Measurements from ENCODE around the gene KCNS3.

The KCNS3 gene

GRCh38 chr2:17878281-17879136 lies at the start of gene KCNS3:
Gene KCNS3, plus strand, starts transcription at chr2:17878667. Its CDS starts 52,342 bp downstream, at chr2:17931009.
- DNase-seq: no peak

DNA sequence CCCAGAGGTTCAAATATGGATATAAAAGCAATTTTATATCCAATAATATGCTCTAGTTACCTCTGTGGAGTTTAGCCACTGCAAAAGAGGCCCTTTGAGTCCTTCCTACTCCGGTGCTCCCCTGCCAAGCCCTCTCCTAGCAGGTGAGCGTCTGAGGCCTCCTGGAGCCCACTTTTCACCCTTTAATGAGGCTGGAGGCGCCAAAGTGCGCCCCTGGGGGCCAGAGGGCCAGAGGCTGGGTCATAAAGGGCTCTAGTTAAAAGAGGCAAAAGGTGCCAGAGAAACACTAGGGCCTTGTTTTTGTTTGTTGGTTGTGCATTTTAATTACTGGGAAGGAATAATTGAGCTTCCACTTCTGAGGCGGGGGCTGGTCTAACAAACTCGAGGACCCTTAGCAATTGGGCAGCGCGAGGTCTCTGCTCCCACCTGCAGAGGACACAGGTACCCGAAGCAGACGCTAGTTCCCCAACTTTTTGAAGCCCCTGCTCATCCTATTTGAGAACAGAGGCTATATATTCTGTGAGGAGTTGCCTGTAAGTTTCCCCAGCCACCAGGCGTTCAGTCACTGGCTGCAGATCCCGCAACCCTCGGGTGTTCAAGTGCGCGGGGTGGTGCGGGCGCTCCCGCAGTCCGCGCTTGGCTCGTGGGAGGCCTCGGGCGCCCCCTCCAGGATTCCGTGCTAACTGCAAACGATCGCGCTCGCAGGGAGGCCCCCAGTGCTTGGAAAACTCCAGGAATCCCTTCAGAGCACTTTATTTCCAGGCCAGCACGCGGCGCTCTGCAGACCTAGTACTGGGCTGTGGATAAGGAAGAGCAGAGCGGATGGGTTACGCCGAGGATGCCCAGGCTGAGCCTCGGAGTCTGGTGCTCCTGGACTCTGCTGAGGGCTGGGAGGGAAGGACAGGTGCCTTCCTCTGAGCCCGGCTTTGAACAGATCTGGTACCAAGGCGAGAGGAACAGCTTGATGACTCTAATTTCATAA lies 48.1 kb upstream of the KCNS3 start:
- peak; percentile 54 for DNase-seq

- no peak for DNase-seq
These were observed 43.0 kb upstream of the KCNS3 start for GRCh38 chr2:17835516-17835915.

GRCh38 chr2:17839959-17840358 lies 38.5 kb upstream of the KCNS3 start:
- no peak for DNase-seq

GRCh38 chr2:17843457-17843856 lies 35.0 kb upstream of the KCNS3 start:
- no peak for DNase-seq

- no peak for DNase-seq
These were observed 32.7 kb upstream of the KCNS3 start for GRCh38 chr2:17845806-17846205.

DNA sequence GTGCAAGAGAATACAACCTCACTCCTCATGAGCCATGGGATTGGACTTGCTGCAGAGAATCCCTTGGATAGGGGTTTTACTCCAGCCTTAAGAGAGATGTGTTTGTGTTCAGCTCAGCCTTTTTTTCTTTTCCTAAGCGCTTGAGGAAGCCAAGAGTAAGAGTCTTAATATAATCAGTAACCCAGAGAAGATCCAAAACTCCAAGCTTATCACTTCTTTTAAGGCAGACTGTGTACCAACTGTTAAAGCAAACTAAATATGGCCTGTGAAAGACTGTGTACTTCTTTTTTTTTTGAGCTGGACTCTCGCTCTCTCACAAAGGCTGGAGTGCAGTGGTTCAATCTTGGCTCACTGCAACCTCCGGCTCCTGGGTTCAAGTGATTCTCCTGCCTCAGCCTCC lies 31.8 kb upstream of the KCNS3 start:
- DNase-seq: no peak

- no peak for DNase-seq
These were observed 31.2 kb upstream of the KCNS3 start for GRCh38 chr2:17847236-17847635.

DNA sequence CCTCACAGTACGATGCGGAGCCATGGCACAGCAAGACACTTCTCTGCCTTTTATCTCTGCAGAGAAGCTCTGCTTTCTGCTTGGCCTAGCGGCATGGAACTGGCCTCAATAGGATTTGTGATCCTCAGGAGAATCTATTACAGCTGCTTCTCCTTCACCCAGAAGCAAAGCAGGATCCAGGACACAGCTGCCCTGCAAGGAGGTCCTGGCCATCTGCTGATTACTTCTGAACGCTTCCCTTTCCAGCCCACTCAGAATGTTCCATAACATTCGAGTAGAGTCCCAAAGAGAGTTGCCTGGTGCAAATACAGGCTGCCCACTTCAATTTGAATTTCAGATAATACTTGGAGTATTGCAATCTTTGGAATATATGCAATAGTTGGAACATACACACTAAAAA lies 29.2 kb upstream of the KCNS3 start:
- DNase-seq: no peak

DNA sequence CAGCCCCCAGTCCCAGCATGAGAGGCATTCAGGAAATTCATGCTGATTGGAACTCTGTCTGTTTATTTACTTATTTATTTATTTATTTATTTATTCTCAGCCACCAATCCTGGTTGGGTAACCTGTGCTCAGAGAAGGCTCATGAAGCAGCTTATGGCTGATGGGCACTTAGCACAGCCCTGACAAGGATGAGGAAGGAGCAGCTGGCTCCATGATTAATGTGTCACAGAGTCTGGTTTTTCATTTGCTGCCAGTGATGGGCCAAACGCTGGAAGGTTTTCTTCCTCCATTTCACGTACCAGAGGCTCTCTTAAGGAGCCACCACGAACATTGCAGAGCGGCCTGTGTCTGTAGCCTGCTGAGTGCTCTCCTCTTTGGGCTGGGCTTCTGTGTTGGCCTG lies 28.3 kb upstream of the KCNS3 start:
- DNase-seq: no peak

- peak; percentile 23 for DNase-seq
These were observed 26.5 kb upstream of the KCNS3 start for GRCh38 chr2:17851731-17852585.

DNA sequence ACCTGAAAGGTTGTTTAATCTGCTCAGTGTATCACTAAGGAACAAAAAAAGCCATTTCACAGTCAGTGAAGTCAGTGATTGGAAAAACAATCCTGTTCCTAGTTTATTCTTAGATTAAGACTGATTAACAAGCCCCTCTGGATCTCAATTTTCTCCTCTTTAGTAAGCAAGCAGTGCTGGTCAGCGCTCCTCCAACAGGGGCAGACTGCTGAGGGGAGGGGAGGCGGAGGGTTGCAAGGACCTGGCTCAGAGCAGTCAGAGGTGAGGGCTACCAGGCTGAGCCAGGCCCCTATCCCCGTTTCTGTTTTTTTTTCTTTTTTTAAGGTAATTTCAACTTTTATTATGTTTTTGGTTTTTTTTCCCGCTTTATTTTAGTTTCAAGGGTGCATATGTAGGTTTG lies 24.7 kb upstream of the KCNS3 start:
- DNase-seq: no peak

DNA sequence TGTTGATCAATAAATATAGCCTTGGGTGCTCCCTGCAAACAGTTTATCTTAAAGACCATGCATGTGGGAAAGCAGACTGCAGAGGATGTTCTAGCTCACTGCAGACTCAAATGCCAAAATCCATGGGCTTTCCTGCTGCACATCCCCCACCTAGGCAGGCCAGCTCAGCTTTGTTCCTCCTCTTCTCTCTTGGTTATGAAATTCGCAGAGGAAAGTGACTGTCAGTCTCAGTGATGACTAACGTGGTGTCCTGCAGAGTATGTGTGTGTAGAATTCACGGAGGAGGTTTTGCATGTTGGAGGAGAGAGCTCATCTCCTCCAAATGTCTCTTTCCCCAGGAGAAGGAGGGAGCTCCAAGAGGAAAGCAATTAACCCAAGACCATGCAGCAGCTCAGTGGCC lies 21.4 kb upstream of the KCNS3 start:
- DNase-seq: no peak

GRCh38 chr2:17858064-17858463 lies 20.4 kb upstream of the KCNS3 start:
- DNase-seq: no peak

- DNase-seq: no peak
These were observed 14.9 kb upstream of the KCNS3 start for GRCh38 chr2:17863539-17863938.

DNA sequence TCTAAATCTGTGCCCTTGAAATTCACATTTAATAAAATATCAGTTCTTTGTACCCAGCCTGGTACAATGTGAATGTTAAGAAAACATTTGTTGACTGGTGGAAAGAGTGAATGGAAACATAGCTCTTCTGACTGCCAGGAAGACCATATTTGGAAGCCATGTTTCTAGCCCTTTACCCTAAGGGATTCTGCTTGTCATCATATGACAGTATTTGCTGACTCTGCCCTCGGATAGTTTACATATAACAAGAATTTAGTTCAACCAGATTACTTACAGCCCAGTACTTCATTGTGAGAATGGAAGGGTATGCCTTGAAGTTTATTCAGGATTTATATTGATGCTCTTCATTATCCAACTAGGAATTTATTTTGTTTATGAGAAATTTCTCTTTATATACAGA lies 13.8 kb upstream of the KCNS3 start:
- DNase-seq: no peak

- DNase-seq: no peak
These were observed 11.3 kb upstream of the KCNS3 start for GRCh38 chr2:17867133-17867532.

DNA sequence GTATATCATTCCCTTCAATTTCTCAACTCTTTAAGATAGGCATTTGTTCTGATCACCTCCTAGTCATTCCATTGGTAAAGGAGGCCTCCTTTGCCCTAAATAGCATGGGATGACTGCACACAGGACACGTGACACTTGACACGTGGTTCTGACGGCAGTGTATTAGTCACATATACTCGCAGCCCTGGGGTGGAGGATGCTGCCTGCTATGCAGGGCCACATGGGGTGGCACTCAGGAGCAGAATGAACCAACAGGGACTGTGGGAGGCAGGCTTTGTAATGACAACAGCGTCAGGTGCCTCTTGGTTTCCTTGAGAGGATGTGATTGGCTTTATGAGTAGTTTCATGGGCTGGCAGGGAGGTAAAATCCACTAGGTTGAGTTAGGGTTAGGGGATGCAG lies 9.3 kb upstream of the KCNS3 start:
- DNase-seq: no peak

GRCh38 chr2:17871639-17872038 lies 6.8 kb upstream of the KCNS3 start:
- no peak for DNase-seq

DNA sequence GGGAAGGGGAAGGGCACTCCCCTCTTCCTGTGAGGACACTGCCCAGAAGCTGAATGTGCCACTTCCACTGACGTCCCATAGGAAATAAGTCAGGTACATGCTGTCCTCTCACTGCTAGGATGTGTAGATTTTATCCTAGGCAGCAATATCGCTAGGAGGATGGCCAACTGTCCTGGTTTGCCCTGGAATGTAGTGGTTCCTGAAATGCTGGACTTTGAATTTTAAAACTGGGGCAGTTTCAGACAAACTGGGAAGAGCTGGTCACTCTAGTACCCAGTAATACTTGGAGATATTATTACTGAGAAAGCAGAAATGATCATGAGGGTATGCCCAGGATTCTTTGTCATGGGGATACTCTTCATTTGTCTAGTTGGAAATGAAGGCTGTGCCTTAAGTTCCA lies 5.4 kb upstream of the KCNS3 start:
- no peak for DNase-seq

DNA sequence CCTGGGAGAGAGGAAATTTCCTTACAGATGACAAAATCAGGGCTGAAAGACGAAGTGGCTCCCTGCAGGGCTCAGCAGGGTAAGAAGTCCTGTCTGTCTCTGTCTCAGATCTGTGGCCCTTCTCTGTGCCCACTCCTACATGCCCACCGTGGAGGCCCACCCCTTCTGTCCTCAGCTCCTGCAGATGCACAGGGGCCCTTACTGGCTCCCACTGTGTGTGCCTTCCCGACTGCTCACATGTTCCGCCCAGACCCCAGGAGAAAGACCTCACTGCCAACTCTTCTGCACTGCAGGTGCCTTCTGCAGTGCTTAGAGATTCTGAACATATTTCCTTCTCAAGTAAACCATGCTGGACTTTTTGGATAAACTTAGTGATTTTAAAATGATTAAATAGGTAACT lies 1.9 kb upstream of the KCNS3 start:
- no peak for DNase-seq

DNA sequence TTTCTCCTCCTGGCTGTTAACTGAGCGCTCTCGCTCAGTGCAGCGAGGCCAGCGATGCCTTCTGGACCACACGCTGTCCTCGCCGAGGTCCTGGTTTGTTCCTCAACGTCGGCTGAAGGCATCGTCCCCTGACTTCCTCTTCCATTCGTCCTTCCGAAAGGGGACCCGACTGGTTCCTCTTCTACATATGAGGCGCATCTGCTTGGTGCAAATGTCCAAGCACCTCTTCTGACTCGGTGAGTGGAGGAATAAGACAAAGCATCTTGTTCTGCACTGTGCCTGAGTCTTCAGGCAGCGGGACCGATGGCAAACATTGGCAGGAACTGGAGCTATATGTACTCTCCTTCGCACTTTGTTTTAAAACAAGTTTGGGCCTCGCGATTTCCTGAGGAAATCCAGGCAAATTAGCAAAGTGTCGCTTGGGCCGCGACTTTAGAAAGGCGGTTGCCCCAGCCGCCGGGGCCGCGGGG lies 621 bp upstream of the KCNS3 start:
- no peak for DNase-seq
